ENCODE results near the gene TNS1. TPM values are rescaled to one million over a fixed set of nuclear protein-coding genes. Genes with fewer than 3 reads are reported as not detected.

Gene TNS1
- total RNA-seq, 1 donor from 2014 or later = 25.1 TPM

DNA sequence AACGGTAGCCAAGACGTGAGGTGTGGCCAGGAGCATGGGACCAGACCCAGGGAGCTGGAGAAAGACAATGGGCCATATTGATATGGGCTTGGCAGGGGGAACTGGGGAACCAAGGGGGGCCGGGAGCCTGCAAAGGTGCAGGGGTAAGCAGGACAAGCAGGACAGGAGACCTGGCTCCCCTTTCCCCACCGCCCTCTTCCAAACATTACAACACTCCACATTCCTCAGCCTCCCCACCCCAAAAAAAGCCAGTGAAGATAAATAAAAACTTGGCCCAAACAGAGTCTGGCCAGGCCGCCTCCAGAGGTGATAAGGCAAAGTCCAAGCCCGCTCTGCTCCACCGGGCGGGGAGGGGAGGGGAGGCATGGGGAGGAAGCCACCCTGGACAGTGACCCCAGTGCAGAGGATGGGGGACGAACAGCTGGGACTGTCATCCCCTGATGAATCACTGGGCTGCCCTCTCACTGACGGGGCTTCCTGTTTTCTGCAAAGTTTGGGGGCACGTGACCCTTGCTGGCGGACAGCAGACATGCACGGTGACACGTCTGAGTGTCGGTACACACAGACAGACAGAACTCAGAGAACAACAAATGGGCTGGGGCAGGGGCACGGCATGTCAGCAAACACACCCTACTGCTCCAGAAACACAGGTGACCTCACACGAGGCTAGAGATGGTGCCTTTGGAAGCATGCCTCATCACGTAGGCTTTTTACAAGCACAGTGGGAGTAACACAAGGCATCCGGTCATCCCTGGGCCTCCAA, 100.2 kb downstream of the TNS1 start:
- no peak overlapping the region for H3K4me3 ChIP-seq (ENCODE audit: low read depth, low read length)
- TF ChIP-seq, protein P1, sequence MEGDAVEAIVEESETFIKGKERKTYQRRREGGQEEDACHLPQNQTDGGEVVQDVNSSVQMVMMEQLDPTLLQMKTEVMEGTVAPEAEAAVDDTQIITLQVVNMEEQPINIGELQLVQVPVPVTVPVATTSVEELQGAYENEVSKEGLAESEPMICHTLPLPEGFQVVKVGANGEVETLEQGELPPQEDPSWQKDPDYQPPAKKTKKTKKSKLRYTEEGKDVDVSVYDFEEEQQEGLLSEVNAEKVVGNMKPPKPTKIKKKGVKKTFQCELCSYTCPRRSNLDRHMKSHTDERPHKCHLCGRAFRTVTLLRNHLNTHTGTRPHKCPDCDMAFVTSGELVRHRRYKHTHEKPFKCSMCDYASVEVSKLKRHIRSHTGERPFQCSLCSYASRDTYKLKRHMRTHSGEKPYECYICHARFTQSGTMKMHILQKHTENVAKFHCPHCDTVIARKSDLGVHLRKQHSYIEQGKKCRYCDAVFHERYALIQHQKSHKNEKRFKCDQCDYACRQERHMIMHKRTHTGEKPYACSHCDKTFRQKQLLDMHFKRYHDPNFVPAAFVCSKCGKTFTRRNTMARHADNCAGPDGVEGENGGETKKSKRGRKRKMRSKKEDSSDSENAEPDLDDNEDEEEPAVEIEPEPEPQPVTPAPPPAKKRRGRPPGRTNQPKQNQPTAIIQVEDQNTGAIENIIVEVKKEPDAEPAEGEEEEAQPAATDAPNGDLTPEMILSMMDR (conservative IDR thresholded peaks at IDR 0.05; ENCODE audit: low read depth, low read length) = no peak
- DNase-seq (ENCODE audit: low read depth) = peak; percentile 68

DNA sequence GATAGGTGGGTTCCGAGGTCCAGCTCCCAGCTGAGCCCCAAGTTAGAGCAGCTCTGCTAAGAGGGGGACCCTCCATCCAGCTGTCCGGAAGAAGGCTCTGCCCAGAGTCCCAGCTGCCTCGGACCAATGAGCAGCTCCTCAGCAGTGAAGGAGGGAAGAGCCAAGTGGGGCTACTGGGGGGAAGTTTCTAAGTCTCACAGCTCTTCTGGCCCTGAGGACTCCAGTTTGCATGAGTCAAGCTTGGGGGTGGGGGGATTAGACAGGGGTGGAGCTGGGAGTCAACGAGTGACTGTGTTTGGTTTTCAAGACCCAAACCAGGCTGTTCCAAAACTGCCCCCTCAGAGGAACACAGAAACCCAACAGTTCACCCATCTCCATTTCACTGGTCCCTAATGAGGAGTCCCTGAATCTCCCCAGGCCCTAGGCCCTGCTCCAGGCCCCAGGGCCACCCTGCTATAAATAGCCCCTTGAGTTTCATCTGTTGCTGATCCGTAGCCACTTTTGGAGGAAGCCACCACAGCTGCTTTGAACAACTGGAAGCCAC, 100.9 kb downstream of the TNS1 start:
- no peak for DNase-seq (ENCODE audit: low read depth)
- TF ChIP-seq, protein P1 (conservative IDR thresholded peaks at IDR 0.05; ENCODE audit: low read depth, low read length) = no peak
- peak overlapping the region; percentile 8 for H3K4me3 ChIP-seq (ENCODE audit: low read depth, low read length)

DNA sequence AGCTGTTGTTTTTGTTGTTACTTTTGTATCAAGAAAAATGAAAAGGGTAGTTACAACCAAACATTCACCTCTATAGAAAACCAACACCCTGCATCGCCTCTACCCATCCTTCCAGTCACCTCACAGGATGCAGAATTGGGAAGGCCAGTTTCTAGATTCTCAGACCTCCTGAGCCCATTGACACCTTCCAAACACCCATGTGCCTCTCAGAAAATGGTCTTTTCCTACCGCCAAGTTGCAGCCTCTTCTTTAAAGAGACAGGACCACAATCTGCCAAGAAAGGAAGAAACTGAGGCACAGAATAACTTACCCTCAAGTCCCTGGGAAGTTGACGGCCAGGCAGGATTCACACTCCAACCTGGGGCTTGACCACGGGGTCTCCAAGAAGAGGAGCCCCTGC, 101.4 kb downstream of the TNS1 start:
- TF ChIP-seq, protein P1 (conservative IDR thresholded peaks at IDR 0.05; ENCODE audit: low read depth, low read length) = no peak
- DNase-seq (ENCODE audit: low read depth) = no peak
- peak overlapping the region; percentile 8 for H3K4me3 ChIP-seq (ENCODE audit: low read depth, low read length)

DNA sequence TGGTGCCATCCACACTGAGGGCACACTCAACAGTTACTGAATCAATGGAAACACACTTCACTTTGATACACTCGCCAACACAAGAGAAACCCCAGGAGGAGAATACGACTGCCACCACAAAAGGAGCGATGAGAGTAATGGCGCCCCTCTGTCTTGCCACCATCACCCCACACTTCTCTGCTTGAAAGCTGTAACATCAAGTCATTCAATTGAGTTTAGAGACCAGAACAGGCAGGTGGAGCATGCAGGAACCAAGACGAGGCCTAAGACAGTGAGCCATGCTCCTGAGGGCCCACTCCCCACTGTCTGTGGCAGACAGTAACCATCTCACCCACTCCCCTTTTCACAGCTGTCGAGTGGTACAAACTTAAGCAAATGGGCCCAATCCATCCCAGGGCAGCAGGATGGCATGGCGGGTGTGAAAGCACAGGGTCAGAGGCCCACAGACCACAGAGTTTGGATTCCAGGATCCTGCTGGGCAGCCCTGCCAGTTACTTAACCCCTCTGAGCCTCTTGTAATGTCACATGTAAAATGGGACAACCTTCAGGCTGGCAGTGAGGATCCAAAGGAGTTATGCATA, 101.9 kb downstream of the TNS1 start:
- TF ChIP-seq, protein P1 (conservative IDR thresholded peaks at IDR 0.05; ENCODE audit: low read depth, low read length) = no peak
- H3K4me3 ChIP-seq (ENCODE audit: low read depth, low read length) = no peak overlapping the region
- DNase-seq (ENCODE audit: low read depth) = no peak

DNA sequence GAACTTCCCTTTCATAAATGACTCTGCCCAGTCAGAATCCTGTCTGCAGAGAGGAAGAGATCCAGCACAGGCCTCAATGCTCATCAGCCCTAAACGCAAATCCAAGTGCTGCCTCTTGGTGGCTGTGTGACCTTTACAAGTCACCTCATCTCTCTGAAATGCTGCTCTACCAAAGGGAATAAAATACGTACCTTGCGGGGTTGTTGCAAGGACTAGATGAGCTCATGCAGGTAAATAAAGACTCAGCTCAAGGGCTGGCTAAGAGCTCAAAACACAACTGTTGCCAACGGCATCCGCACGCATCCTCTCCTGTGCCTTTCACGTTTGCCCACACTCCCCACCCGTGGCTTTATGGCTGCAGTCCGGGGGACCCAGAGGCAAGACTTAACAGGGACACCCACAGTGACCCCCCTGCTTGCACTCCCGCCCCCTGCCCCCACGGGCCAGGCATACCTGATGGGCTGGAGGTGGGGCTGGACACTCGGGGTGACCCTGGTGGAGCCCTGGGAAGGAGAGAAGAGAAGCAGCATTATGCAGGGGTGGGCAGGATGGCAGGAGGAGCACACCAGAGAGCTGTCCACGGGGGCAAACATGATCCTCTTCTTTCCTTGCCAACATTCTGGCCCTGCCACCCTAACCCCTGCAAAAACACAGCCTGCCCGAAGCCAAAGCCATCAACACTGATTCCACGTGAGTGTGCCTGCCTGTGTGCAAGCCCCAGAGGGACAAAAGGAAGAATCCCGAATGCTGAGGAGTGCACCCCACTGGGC, 102.6 kb downstream of the TNS1 start:
- DNase-seq (ENCODE audit: low read depth) = no peak
- H3K4me3 ChIP-seq (ENCODE audit: low read depth, low read length) = no peak overlapping the region

DNA sequence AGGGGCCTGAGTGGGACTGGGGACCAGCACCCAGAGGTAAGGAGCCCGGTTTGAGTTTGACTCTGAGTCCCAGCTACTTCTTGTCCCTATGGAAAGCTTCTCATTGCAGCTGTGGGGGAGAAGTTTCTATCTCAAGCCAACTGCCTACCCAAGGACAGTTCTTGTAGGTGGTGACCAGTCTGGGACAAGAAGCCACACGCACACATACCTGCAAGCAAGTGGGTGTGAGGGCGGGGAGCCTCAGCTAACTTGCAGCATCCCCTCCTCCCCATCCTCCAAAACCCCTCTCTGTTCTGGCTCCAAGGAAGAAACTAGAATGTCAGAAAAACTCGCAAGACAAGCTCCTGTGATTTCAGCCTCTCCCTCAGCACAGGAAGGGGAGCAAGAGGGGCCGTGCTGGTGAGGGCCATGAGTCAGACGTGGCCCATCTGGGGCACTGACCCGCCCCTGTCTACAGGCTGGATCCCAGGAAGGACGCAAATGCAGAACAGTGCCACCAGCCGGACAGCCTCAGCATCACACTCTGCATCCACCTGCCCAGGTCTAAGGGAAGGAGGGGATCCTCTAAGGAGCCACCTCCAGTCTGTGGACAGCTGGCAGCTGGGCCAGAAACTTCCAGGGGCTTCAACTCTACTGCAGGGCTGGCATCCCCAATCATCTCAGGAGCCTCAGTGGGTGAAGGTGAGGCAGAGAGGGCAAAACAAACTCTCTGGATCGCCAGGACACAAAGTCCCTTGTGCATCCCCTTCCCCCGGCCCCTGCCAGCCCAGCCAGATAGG, 103.4 kb downstream of the TNS1 start:
- no peak overlapping the region for H3K4me3 ChIP-seq (ENCODE audit: low read depth, low read length)
- DNase-seq (ENCODE audit: low read depth) = no peak
- TF ChIP-seq, protein P1 (conservative IDR thresholded peaks at IDR 0.05; ENCODE audit: low read depth, low read length) = peak; percentile 84

More for the DNA sequence above, 102.6 kb downstream of the TNS1 start:
- TF ChIP-seq, protein P1 (conservative IDR thresholded peaks at IDR 0.05; ENCODE audit: low read depth, low read length) = no peak

Data from epithelial cell of proximal tubule (primary cell).